AG04450 (cell line): ENCODE data around the gene MEF2C. TPM values are rescaled to one million over a fixed set of nuclear protein-coding genes. Genes with fewer than 3 reads are reported as not detected.

Experiments used
- CTCF ChIA-PET: fragments of 300-600, 350-600 bp; formaldehyde crosslinking; extraction: SDS; loops from one replicate; lab custom pipeline; 2022; ENCODE audit warnings: antibody characterized with exemption, inconsistent platforms; lab: Charles Lee
- POLR2A ChIA-PET: fragments of 350-600 bp; formaldehyde crosslinking; extraction: SDS; loops from one replicate; lab custom pipeline; 2021; ENCODE audit warnings: antibody characterized with exemption, inconsistent platforms; lab: Yijun Ruan, JAX
- DNase-seq: peaks from one replicate; pipeline ENCODE4 v3.0.0-alpha.2; 2011; ENCODE audit warnings: low read depth, low spot score
- H3K27ac ChIP-seq: one replicate; pipeline ENCODE4 v1.5.1; 2012; ENCODE audit warnings: low read depth, low read length, control low read depth
- H3K27me3 ChIP-seq: one replicate; pipeline ENCODE4 v1.6.0; 2012; ENCODE audit warnings: low read length; ENCODE audit not compliant: control insufficient read depth, insufficient read depth
- H3K4me3 ChIP-seq: 2 replicates; pipeline ENCODE4 v1.5.1; 2011; ENCODE audit warnings: mild to moderate bottlenecking, low read depth, low read length, control low read depth
- H3K9me3 ChIP-seq: 2 replicates; pipeline ENCODE4 v1.5.1; 2012; ENCODE audit warnings: low read length; ENCODE audit not compliant: control insufficient read depth, insufficient read depth
- polyA plus RNA-seq: library from polyadenylated mRNA; depleted of rRNA; stranded (reverse); fragments of >200 nt; gene quantifications from 2 replicates; pipeline ENCODE4 v1.2.3, GENCODE V29; 2011
- TF ChIP-seq, protein P1 (sequence below): IDR thresholded peaks from 2 replicates; pipeline ENCODE4 v1.5.1; 2011; ENCODE audit warnings: low read depth, low read length, control low read depth, inconsistent platforms

MEF2C gene
- polyA plus RNA-seq, 1 experiment: 3.9 TPM

DNA sequence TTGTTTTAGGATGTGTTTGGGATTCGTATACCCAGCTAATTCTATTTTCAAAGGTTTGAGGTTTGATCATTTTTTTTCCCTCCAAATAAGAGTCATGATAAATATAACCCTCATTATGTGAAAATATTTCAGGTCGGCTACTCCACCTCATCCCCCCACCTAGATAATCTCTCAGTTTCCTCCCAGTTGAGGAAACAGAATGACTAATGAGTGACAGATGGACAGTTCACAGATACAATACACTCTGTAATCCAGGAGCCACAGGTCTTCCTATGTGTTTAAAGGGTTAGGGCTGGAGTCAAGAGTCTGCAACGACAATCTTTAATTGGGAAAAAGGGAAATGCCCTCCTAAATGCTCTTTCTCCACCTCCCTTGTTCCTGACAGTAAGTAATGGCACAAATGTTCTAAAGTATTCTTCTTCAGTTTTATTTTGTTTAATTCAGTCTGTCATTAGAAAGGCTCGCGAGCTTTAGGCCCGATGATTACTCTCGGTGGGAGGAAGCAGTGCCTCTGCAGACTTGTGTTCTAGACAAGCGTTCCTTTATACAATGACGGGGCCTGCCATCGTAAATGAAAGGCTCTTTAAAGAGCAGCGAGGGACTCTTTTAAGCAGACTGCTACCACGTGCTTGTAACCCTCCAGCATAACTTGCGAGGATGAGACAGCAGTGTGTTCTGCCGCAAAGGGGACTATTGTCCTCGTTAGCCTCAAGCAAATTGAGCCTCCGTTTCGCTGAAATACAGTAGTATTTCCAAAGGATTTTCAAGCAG lies 69.0 kb downstream of the MEF2C start:
- ChIA-PET CTCF (interaction anchor here (0.5 kb wide), 1 partner anchor 905 kb away, joined by 3 read pairs; no protein-coding TSS in a partner anchor), POLR2A (no interaction called here)
- TF ChIP-seq, protein P1, sequence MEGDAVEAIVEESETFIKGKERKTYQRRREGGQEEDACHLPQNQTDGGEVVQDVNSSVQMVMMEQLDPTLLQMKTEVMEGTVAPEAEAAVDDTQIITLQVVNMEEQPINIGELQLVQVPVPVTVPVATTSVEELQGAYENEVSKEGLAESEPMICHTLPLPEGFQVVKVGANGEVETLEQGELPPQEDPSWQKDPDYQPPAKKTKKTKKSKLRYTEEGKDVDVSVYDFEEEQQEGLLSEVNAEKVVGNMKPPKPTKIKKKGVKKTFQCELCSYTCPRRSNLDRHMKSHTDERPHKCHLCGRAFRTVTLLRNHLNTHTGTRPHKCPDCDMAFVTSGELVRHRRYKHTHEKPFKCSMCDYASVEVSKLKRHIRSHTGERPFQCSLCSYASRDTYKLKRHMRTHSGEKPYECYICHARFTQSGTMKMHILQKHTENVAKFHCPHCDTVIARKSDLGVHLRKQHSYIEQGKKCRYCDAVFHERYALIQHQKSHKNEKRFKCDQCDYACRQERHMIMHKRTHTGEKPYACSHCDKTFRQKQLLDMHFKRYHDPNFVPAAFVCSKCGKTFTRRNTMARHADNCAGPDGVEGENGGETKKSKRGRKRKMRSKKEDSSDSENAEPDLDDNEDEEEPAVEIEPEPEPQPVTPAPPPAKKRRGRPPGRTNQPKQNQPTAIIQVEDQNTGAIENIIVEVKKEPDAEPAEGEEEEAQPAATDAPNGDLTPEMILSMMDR: no peak
- H3K9me3 ChIP-seq: no peaks in the 10 kb centered on the region
- H3K27me3 ChIP-seq: no peaks in the 10 kb centered on the region
- no peak for DNase-seq
- no peak overlapping the region for H3K27ac ChIP-seq
- H3K4me3 ChIP-seq: no peak overlapping the region

DNA sequence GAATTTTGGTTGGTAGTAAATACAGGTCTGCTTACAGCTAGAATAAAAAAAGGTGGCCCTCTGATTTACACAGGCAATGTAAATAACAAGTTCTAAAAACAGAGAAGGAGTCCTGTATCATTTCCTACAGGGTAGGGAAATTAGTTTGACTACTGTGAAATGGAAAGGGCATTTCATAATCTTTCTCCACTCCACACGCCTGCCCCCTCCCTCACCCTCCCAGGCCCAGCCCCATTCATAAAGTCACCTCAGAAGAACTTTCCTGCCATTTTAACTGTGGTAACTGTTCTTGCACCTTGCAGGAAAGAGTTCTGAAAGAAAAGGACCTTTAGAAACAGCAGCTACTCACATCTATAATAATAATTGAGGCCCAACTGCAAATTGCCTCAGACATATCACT lies 69.7 kb downstream of the MEF2C start:
- POLR2A ChIA-PET: no interaction called here
- H3K4me3 ChIP-seq: no peak overlapping the region
- no peaks in the 10 kb centered on the region for H3K27me3 ChIP-seq
- TF ChIP-seq, protein P1: no peak
- CTCF ChIA-PET: no interaction called here
- no peak for DNase-seq
- no peaks in the 10 kb centered on the region for H3K9me3 ChIP-seq
- no peak overlapping the region for H3K27ac ChIP-seq

DNA sequence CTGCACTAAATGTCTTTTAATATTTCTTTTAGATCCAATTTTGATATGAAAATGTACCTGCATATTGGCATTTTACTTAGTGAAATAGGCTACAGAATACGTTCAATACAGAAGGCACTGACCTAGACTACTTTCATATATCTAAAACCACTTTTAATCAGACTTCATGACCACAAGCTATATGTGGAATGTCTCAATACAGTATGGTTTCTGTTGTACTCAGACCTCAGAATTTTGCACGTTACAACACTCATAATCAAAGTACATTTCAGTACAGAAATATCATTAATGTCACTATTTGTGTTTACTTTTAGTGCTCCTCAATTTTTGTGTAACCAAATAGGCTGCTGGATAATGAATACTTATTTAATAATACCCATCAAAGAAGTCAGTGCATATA lies 74.8 kb downstream of the MEF2C start:
- ChIA-PET POLR2A (no interaction called here), CTCF (interaction anchor here (1.1 kb wide), 1 partner anchor 1457 kb away, joined by 3 read pairs; no protein-coding TSS in a partner anchor)
- no peaks in the 10 kb centered on the region for H3K27me3 ChIP-seq
- H3K27ac ChIP-seq: no peak overlapping the region
- H3K4me3 ChIP-seq: no peak overlapping the region
- no peak for DNase-seq
- no peaks in the 10 kb centered on the region for H3K9me3 ChIP-seq
- TF ChIP-seq, protein P1: no peak

DNA sequence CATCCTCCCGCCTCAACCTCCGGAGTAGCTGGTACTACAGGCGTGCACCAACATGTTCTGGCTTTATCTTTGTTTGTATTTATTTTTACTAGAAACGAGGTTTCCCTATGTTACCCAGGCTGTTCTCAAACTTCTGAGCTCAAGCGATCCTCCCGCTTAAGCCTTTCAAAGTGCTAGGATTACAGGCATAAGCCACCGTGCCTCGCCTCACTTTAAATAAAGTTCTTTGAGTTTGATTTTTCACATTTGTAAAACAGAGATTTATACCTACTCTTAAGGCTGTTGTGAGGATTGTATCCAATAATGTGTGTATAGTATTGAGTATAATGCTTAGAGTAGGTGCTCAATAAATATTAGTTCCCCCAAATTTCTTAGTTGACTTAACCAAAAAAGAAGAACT lies 75.7 kb downstream of the MEF2C start:
- Histone ChIP-seq H3K27ac (no peak overlapping the region), H3K9me3 (no peaks in the 10 kb centered on the region), H3K27me3 (no peaks in the 10 kb centered on the region), H3K4me3 (no peak overlapping the region)
- TF ChIP-seq, protein P1: no peak
- POLR2A ChIA-PET: no interaction called here
- no peak for DNase-seq
- CTCF ChIA-PET: interaction anchor here (1.1 kb wide), 1 partner anchor 1458 kb away, joined by 3 read pairs; no protein-coding TSS in a partner anchor

DNA sequence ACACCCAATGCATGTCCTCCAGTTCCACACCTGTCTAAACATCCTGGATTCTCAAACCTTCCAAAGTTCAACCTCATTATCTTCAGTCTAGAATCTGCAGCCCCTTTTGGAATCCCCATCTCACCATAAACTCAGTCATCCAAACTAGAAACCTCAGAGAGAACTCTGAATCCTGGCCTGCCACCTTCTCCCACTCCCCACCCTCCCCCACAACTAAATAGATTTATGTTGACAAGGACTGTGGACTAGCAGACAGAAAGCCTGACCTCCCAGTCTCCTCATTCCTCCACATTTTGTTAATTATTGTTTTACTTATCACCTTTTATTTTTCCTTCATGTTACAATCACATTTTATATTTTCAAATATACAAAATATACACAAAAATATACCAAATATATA lies 76.6 kb downstream of the MEF2C start:
- Histone ChIP-seq H3K4me3 (no peak overlapping the region), H3K27me3 (no peaks in the 10 kb centered on the region), H3K9me3 (no peaks in the 10 kb centered on the region), H3K27ac (no peak overlapping the region)
- no peak for DNase-seq
- ChIA-PET CTCF (no interaction called here), POLR2A (no interaction called here)
- TF ChIP-seq, protein P1: no peak
